GM21576 (cell line): ENCODE data around the gene BDH1.
A peak's percentile ranks its signal among the peaks of the same experiment; 100 is the strongest.
"Not testable (repeated sequence)": the region's sequence is repeated elsewhere in the genome, so short reads cannot be mapped to it uniquely, and the experiment has no call there.

ENCODE experiments used
- ATAC-seq: cut with Tn5 transposase; IDR thresholded peaks from one replicate; pipeline ENCODE4 v1.9.1; 2021; ENCODE audit warnings: mild to moderate bottlenecking, moderate library complexity; ENCODE audit not compliant: unreplicated experiment

The BDH1 gene

GRCh38 chr3:197578376-197578775 is 22.6 kb upstream of the BDH1 start:
- no peak for ATAC-seq

DNA sequence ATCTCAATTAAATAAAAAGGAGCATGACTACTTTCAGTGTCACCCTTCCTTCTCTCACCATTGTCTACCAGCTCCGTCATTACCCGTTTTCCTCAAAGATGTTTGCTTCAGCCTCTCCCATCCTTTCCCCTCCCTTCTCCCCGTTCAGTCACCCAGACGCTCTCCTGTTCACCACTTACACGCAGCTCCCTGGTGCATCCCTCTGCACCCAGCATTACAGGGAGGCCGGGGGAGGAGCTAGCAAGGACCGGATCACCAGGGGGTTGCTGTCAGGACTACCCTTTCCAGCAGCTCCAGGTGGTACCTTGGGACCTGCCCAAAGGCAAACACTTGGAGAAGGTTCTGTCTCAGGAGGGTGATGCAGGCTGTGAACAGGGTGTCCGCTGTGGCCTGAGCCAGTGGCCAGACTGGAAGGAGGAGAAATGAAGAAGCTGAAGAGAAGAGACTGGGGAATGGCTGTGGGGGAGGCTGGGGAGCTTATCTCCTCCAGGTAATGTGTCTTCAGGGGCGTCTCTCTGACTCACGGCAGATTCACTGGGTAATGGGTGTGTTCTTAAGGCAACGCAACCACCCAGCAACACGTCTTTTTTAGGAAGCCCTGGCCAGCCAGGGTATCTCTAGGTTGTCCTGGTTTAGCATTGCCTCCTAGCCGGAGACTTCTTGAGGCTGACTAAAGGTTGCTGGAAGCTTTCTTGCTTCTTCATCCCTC is 21.8 kb upstream of the BDH1 start:
- no peak for ATAC-seq

DNA sequence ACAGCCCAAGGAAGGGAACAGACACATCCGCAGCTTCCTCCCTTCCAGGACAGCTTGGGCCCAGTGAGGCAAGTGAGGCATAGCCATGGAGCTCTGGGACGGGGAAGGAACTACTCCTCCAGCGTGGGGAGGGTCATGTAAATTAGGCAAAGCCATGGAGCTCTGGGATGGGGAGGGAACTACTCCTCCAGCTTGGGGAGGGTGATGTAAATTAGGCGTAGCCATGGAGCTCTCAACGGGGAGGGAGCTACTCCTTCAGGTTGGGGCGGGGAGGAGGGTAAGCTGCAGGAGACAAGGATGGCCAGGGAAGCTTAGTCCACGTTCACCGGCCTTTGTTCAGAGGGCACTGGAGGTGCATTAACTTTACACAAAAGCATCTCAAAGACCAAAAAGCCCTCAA is 21.1 kb upstream of the BDH1 start:
- no peak for ATAC-seq

- no peak for ATAC-seq
Measured at GRCh38 chr3:197575362-197575761, 19.6 kb upstream of the BDH1 start.

GRCh38 chr3:197574396-197574991 is 18.7 kb upstream of the BDH1 start:
- ATAC-seq, result not testable (repeated sequence)

DNA sequence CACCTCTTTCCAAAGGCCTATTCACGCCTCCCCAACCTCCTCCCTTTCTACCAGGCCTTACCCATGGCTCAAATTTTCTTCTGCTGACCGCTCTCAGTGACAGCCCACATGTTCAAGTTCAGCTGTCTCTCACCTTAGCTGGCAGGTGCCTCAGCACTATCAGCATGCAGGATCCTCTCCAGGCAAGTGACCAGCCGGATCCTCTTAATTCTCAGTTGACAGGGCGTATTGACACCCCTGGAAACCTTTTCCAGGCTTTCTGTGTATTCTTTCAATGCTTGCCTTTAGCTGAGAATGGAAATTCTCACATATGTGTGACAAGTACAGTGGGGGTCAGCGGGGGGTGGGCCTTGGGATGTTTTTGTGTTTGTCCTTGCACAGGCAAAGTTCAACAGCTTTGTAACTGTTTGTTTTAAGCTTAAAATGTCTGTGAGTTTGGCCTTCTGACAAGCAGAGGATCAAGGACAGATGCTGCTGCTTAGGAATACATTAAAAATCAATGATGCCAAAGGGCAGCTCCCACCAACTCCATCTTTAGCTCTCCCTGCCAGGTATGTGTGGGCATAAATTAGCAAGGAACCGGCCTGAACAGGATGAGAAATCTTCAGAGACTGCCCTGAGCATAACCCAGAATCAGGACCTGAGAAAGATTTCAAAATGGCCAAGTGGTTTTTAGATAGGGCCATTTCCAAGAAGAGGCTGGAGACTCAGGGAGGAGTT is 17.4 kb upstream of the BDH1 start:
- ATAC-seq, result no peak

DNA sequence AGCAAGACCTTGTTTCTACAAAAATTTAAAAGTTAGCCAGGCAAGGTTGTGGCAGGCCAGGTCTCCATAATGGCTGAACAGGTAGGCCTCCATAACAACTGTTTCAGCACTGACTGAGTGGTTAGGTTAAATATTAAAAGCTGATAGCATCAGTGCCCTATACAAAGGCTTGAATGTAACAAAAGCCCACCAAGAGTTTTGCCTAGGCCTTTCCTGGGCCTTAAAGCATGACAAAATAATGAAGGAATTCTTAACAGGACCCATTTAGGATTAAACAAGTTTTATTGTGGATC is 16.1 kb upstream of the BDH1 start:
- ATAC-seq, result not testable (repeated sequence)

- ATAC-seq, result not testable (repeated sequence)
Measured at GRCh38 chr3:197571074-197571879, 15.5 kb upstream of the BDH1 start.

- ATAC-seq, result not testable (repeated sequence)
Measured at GRCh38 chr3:197569433-197569832, 13.7 kb upstream of the BDH1 start.

DNA sequence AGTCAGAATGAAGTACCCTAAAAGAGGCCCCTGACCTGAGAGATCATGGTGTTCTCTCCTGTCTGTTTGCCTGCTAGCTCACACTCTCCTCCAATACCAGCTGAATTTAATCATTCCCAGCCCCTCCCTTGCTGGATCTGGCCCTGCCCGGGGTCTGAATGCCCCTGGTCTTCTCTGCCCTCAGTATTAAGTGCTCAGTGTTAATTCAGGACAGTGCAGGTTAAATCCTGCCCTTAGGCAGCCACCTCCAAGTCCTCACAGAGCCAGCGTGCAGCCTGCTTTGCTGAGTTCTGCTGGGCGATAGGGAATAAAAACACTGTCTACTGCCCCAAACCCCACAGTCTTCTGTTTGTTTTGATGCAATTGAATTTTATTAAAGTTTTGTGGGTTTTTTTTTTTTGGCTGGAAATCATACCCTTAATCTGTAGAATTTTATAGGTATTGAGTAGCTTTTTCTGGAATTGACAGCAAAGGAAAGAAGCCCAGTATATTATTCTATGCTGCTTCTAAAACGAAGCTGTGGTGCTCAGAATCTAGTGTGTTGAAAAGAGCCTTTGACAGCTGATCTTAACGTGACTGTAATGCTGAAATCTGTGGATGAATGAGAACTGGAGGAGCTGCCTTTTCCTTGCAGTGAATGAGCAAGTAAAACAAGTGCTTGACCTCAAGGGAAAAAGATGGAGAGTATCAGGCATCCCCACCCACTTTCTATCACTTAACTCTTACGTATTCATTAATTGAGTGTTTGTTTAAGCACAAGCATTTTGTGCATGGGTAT is 12.3 kb upstream of the BDH1 start:
- ATAC-seq, result no peak

GRCh38 chr3:197566155-197566554 is 10.4 kb upstream of the BDH1 start:
- not testable (repeated sequence) for ATAC-seq

GRCh38 chr3:197564097-197564843 is 8.5 kb upstream of the BDH1 start:
- ATAC-seq, result no peak

DNA sequence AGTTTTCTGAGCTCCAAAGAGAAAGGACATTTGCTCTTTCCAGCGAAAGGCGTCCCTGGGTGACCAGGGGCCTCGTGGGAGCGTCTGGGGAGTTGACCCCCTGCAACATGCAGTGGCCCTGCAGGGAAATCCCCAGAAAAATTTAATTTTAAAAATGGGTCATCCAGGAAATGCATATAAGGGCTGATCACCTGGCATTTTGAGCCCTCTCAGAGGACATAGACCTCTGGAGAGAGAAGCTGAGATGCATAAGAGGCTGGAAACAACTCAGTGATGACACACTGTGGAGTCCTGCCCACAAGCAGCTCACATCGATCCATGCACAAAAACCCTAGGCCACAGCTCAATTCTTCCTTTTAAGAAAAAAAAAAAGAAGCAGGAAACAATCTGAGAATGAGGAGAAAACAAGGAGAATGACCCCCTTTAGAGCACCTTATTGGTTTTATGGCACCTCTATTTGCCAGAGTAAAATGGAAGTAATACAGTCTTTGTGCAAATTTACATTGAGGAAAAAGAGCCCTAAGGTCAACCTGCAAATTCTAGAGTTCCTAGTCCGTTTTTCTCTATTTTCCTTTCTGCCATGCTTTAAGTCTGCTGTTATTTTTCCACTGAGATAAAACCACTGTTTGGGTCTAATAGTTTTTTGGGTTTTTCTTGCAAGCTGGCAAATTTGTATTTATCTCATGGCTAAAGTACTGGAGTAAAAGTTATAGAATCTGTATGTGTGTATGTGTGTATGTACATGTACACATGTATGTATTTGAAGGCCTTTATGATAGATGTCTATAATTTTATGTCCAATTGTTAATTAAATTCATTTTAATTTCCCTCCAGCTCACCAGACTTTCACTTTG is 6.9 kb upstream of the BDH1 start:
- ATAC-seq, result no peak

DNA sequence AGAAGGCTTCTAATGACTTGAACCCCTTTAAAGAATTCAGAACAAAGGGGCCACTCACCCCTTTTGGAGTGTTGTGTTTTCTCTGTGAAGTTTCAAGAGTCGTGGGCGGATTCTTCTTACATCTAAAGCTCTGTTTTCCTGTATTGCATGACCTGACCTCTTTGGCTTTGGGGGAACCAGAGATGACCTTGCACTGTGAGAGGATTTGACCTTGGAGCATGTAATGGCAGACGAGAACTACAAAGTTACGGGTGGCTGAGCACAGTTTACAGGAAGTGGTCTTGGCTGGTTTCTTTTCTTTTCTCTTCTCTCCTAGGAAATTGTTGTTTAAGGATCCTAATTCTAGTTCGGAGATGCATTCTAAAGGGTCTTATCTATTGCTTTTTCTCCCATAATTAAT is 6.2 kb upstream of the BDH1 start:
- ATAC-seq, result no peak

GRCh38 chr3:197559651-197560050 is 3.9 kb upstream of the BDH1 start:
- no peak for ATAC-seq

- ATAC-seq, result peak; percentile 97
Measured at GRCh38 chr3:197554562-197555280, 1.0 kb downstream of the BDH1 start.

- peak; percentile 4 for ATAC-seq
Measured at GRCh38 chr3:197554196-197554561, 1.6 kb downstream of the BDH1 start.

DNA sequence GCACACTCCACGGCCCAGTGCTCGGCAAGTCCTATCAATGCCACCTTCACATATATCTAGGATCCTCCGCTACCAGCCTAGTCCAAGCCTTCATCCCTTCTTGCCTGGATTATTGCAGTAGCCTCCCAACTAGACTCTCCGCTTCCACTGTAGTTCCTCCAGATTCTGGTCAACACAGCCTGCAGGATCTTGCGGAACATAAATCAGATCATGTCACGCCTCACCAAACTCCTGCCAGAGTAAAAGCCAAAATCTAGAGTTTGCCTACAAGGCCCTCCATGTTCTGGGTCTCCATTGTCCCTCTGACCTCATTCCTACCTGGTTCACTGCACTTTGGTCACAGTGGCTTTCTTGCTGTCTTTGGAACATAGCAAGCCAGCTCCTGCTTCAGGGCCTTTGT is 3.6 kb downstream of the BDH1 start:
- no peak for ATAC-seq

DNA sequence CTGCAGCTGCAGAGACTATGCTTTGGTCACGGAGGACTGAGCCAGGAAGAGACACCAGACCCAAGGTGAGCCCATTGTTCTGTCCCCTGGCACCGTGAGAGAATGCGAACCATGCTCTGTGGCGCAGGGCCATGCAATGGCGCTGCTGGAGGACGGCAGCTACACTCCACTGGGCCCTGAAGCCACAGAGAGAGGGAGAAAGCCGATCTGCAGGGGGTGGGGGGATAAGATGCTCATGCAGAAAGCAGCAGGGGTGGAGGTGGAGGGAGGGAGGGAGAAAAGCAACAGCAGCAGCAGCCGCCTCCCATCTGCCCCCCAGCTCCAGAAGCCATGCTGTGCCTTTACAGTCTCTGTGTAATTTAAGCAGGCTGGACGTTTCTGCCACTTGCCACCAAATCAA is 5.3 kb downstream of the BDH1 start:
- no peak for ATAC-seq
